GM21825 (cell line): ENCODE data around the gene PRUNE1.

Experiments used
- ATAC-seq: cut with Tn5 transposase; IDR thresholded peaks from one replicate; pipeline ENCODE4 v1.9.1; 2021; ENCODE audit warnings: mild to moderate bottlenecking, moderate library complexity; ENCODE audit not compliant: unreplicated experiment

The PRUNE1 gene

GRCh38 chr1:150976879-150977694 is 31.2 kb upstream of the PRUNE1 start:
- no peak for ATAC-seq

- ATAC-seq = peak; percentile 55
Measured at GRCh38 chr1:150979092-150980056, 28.9 kb upstream of the PRUNE1 start.

GRCh38 chr1:150981177-150981804 is 27.0 kb upstream of the PRUNE1 start:
- ATAC-seq = no peak

DNA sequence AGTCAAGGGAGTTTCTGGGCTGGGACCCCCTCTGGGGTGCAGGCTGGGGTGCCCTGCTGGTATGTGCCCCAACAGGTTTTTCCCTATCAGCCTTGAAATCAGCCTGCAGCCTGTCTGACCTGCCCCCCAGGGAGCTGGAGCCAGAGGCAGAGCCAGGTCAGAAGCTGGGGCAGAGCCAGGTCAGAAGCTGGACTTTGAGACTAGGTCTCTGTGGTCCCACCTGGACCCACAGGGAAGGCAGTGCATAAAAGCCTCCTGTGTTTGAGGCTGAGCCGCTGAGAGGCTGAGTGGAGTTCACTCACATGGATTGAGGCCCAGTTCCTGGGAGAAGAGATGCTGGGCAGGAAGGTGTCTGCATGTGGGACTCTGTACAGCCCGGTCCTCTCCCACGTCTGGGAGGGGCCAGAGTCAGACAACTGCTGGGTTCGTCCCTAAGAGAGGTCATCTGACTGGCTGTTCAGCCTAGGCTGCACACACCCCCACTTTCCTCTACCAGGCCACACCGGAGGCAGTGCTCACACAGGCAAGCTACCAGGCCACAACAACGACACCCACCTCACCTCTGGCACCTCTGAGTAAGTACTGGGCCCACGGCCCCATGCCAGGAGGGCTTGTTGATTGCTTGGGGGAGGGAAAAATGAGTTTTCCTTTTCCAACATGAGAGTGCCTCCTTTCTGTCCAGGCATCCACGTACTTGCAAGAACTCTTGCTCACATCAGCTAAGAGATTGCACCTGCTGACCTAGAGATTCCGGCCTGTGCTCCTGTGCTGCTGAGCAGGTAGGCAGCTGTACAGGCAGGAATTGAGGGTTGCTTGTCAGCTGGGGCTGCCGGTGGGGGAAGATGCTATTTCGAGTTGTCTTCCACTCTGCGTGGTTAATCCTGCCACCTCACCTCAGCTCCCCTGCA is 26.2 kb upstream of the PRUNE1 start, which contains the start of gene ANXA9:
ANXA9 (plus strand) TSS at position 488 of the 908 bp plus-strand sequence. CDS start 814 bp downstream, outside the sequence.
- ATAC-seq = no peak

GRCh38 chr1:150985179-150985825 is 22.9 kb upstream of the PRUNE1 start:
- ATAC-seq = no peak

- ATAC-seq = no peak
Measured at GRCh38 chr1:150987924-150988323, 20.3 kb upstream of the PRUNE1 start.

- ATAC-seq = no peak
Measured at GRCh38 chr1:150992626-150993025, 15.6 kb upstream of the PRUNE1 start.

GRCh38 chr1:150994248-150994647 is 14.0 kb upstream of the PRUNE1 start:
- no peak for ATAC-seq

DNA sequence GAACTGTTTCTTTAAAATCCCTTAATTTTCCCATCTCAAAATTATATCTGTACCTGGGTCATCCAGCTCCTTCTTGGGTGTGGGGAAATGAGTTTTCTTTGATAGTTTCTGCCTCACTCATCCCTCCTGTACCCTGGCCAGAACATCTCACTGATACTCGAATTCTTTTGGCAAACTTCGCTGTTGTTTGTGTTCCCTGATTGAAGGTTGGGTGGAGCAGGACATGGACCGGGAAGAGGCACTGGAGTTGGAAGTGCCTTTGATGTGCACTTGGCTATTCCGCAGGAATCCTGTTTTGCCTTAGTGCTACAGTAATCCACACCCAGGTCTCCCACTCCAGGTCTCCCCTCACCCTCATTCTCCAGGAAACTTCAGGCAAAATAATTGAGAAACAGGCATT is 12.8 kb upstream of the PRUNE1 start:
- no peak for ATAC-seq

GRCh38 chr1:150995896-150996295 is 12.4 kb upstream of the PRUNE1 start:
- ATAC-seq = no peak

DNA sequence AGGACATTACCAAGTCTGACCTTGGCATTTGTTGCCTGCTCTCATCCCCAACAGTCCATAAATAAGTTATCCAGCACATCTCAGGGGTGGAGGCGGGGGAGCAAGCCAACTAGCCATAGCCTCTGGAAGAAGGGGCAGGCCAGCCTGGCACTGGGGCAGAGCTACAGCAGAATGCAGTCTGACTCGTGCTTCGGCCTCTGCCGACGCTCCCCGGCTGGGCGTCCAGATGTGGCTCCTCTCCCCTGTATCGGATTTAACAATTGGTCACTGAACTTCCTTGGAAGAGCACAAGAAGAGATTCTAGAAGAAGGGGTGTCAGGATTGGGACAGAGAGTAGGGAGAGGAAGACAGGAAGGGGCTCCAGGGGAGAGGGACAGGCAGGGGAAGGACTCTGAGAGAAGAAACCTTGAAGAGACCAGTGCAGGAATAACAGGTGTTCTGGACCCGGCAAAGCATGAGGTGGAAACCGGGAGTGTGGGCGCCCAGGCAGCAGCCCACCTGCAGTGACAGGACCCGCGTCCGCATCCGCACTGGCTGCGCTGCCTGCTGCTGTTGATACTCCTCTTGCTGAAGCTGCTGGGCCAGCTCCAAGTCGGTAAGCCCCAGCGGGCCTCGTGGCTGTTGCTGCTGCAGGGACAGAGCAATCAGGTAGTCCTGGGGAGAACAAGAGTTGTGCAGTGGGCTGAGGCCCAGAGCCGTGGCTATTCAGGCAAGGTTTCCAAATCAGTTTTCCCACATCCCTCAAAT is 10.9 kb upstream of the PRUNE1 start:
- ATAC-seq = no peak

- no peak for ATAC-seq
Measured at GRCh38 chr1:150997949-150998348, 10.3 kb upstream of the PRUNE1 start.

DNA sequence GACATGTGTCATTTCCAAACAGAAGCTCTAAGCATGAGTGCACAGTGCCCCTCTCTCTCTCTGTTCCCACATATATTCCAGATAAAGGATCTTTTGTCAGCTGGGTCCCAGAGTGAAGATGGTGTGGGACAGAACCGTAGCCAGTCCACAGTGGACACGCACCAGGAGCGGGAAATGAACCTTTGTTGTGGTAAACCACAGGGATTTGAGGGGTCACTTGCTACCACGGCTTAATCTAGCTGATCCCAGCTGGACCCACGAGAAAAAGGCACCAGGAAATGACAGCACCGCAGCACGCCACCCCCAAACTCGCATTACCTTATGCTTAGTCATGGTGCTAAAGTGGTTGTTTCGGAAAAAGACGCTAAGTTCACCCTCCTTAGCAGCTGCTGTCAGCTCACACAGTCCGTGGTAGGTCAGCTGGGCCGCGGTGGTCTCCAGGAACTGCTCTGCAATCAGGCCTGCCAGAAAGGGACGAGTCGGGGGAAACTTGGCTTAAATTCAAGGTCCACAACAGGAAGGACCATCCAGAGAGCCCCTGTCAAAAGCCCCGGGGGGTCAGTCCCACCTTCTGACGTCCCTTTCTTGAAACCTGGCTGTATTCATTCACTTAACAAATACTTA is 9.1 kb upstream of the PRUNE1 start:
- ATAC-seq = no peak

DNA sequence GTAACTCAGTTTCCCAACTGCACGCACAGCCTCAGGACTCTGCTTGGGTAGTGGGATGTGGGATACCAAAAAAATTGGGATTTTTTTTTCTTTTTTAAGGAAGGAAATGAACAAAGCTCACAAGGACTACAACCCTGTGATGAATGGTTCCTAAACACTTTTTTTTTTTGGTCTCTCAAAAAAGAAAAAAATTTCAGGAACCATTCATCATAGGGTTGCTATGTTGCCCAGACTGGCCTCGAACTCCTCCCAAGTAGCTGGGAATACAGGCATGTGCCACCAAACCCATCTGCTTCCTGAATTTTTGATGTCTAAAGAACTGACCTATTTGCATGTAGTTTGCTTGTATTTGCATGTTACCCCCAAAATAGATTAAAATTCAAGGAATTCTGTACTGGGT is 8.3 kb upstream of the PRUNE1 start:
- ATAC-seq = no peak

GRCh38 chr1:151000408-151000807 is 7.8 kb upstream of the PRUNE1 start:
- ATAC-seq = no peak

DNA sequence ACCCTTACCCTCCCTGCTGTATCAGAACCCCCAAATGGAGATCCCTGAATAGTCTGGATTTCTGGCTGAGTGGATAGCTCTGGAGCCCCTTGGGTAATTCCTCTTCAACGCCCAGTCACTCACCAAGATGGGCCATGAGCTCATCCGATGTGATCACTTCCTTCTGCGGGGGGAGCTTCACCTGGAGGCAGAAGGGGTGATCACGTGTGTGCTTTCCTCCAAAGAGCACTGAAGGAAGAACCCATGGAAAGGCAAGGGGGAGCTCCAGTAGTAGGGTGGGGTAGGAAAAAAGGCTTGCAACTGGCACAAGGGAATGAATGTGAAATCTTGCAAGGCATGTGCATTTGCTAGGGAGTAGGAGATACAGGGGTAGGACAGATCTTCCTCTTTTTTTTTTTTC is 6.6 kb upstream of the PRUNE1 start:
- ATAC-seq = no peak

DNA sequence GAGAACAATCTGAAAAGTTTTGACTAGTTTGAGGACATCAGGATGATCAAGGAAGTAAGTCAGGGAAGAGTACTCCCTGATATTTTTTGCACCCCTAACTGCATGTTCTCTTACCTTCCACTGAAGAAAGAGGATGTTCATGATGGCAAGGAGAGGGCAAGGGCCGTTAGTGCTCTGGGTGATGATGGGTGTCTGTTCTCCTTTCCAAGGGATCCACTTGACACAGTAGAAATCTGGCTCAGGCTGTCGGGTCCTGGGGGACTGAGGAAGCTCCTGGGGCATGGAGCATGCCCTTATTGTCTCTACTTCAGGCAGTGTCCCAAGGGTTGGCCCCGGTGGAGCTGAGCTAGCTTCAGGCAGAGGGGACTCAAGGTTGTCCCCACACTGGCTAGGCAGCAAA is 6.2 kb upstream of the PRUNE1 start:
- ATAC-seq = no peak

- no peak for ATAC-seq
Measured at GRCh38 chr1:151002611-151003010, 5.6 kb upstream of the PRUNE1 start.

- no peak for ATAC-seq
Measured at GRCh38 chr1:151003180-151003579, 5.1 kb upstream of the PRUNE1 start.
